ENCODE results near the gene ADGRV1.

GRCh38 chr5:91042247-91042935, 483.8 kb downstream of the ADGRV1 start:
- TF ChIP-seq CTCF (IDR thresholded peaks at IDR 0.05) = no peak
- no peak for TF ChIP-seq NRF1 (IDR thresholded peaks at IDR 0.05; ENCODE audit: low read depth, low read length)
- TF ChIP-seq POLR2AphosphoS5 (IDR thresholded peaks at IDR 0.05; ENCODE audit: low read depth, low read length) = no peak
- TF ChIP-seq JUND (IDR thresholded peaks at IDR 0.05) = no peak
- no peak for TF ChIP-seq ELF1 (IDR thresholded peaks at IDR 0.05)
- no peak for TF ChIP-seq TCF12 (IDR thresholded peaks at IDR 0.05)
- TF ChIP-seq, protein P1, sequence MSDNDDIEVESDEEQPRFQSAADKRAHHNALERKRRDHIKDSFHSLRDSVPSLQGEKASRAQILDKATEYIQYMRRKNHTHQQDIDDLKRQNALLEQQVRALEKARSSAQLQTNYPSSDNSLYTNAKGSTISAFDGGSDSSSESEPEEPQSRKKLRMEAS (IDR thresholded peaks at IDR 0.05; ENCODE audit: low read depth) = no peak

Measured in SK-N-SH (cell line).